Astrocyte (in vitro differentiated cells and primary cell): ENCODE data around the gene C1orf159.

ENCODE experiments used
- EZH2 ChIP-seq: IDR thresholded peaks from 2 replicates; pipeline ENCODE4 v1.6.1; 2012; ENCODE audit warnings: mild to moderate bottlenecking, low read length, inconsistent platforms; ENCODE audit not compliant: insufficient read depth
- TF ChIP-seq, protein P1 (sequence below): IDR thresholded peaks from 2 replicates; pipeline ENCODE4 v1.5.1; 2011; ENCODE audit warnings: low read depth, mild to moderate bottlenecking, inconsistent platforms, low read length, moderate library complexity; ENCODE audit not compliant: insufficient read depth

DNA sequence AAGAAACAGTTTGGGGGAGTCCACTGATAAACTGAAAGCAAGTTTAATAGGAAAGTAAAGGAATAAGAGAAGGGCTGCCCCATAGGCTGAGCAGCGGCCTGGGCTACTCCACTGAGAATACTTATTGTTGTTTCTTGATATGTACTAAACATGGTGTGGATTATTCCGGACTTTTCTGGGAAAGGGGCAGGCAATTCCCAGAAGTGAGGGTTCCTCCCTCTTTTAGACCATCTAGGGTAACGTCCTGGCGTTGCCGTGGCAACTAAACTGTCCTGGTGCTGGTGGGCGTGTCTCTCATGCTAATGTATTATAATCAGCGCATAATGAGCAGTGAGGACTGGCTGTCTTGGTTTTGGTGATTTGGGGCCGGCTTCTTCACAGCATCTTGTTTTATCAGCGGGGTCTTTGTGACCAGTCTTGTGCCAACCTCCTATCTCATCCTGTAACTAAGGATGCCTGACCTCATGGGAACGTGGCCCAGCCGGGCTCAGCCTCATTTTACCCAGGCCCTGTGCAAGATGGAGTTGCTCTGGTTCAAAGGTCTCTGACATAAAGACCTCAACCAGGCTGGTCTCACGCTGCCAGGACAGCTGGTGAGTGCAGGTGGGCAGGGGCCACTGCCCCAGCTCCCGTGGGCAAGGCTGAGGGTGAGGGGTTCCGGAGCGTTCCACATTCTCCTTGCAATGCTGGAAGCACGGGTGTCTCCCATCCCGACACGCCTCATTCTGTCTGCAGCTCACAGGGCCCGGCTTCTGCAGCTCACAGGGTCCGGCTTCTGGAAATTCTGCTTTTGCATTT, 19.6 kb upstream of the C1orf159 start:
- TF ChIP-seq, protein P1, sequence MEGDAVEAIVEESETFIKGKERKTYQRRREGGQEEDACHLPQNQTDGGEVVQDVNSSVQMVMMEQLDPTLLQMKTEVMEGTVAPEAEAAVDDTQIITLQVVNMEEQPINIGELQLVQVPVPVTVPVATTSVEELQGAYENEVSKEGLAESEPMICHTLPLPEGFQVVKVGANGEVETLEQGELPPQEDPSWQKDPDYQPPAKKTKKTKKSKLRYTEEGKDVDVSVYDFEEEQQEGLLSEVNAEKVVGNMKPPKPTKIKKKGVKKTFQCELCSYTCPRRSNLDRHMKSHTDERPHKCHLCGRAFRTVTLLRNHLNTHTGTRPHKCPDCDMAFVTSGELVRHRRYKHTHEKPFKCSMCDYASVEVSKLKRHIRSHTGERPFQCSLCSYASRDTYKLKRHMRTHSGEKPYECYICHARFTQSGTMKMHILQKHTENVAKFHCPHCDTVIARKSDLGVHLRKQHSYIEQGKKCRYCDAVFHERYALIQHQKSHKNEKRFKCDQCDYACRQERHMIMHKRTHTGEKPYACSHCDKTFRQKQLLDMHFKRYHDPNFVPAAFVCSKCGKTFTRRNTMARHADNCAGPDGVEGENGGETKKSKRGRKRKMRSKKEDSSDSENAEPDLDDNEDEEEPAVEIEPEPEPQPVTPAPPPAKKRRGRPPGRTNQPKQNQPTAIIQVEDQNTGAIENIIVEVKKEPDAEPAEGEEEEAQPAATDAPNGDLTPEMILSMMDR = no peak
- TF ChIP-seq EZH2 = no peak
